HG03139 (cell line): ENCODE measurements around the gene SLC38A10.
A peak's percentile ranks its signal among the peaks of the same experiment; 100 is the strongest.
"Not testable (repeated sequence)": the region's sequence is repeated elsewhere in the genome, so short reads cannot be mapped to it uniquely, and the experiment has no call there.

ENCODE experiments used
- ATAC-seq: cut with Tn5 transposase; IDR thresholded peaks from one replicate; pipeline ENCODE4 v1.9.1; 2021; ENCODE audit not compliant: unreplicated experiment

Gene SLC38A10

GRCh38 chr17:81232616-81233241 lies 62.4 kb downstream of the SLC38A10 start:
- no peak for ATAC-seq

GRCh38 chr17:81231766-81232581 lies 63.1 kb downstream of the SLC38A10 start:
- no peak for ATAC-seq

GRCh38 chr17:81231121-81231645 lies 63.9 kb downstream of the SLC38A10 start:
- ATAC-seq = no peak

GRCh38 chr17:81230043-81230820 lies 64.9 kb downstream of the SLC38A10 start:
- no peak for ATAC-seq

GRCh38 chr17:81229666-81229920 lies 65.5 kb downstream of the SLC38A10 start:
- no peak for ATAC-seq

- ATAC-seq = no peak
These were observed 66.1 kb downstream of the SLC38A10 start for GRCh38 chr17:81228834-81229665.

- no peak for ATAC-seq
These were observed 66.7 kb downstream of the SLC38A10 start for GRCh38 chr17:81228420-81228819.

GRCh38 chr17:81227630-81228029 lies 67.5 kb downstream of the SLC38A10 start:
- not testable (repeated sequence) for ATAC-seq

GRCh38 chr17:81223762-81224130 lies 71.4 kb downstream of the SLC38A10 start:
- ATAC-seq = no peak

- ATAC-seq = peak; percentile 92
These were observed 72.0 kb downstream of the SLC38A10 start, which contains the start of gene CEP131 for GRCh38 chr17:81222906-81223761. Gene CEP131 (minus strand): TSS chr17:81222965. CDS start chr17:81220056, 2,909 bp downstream.

- ATAC-seq = no peak
These were observed 72.5 kb downstream of the SLC38A10 start for GRCh38 chr17:81222620-81222905.

- no peak for ATAC-seq
These were observed 73.1 kb downstream of the SLC38A10 start for GRCh38 chr17:81221842-81222619.

GRCh38 chr17:81221371-81221841 lies 73.7 kb downstream of the SLC38A10 start:
- ATAC-seq = no peak

- ATAC-seq = no peak
These were observed 75.5 kb downstream of the SLC38A10 start for GRCh38 chr17:81219476-81220180.

GRCh38 chr17:81218991-81219390 lies 76.1 kb downstream of the SLC38A10 start:
- ATAC-seq = no peak

GRCh38 chr17:81218459-81218858 lies 76.6 kb downstream of the SLC38A10 start:
- ATAC-seq = no peak

GRCh38 chr17:81217491-81217890 lies 77.6 kb downstream of the SLC38A10 start:
- no peak for ATAC-seq

GRCh38 chr17:81213978-81214377 lies 81.1 kb downstream of the SLC38A10 start:
- ATAC-seq = no peak

GRCh38 chr17:81212365-81212764 lies 82.7 kb downstream of the SLC38A10 start:
- ATAC-seq = no peak
